Immature natural killer cell (primary cell): ENCODE data around the gene SCN1B. TPM values are rescaled to one million over a fixed set of nuclear protein-coding genes. Genes with fewer than 3 reads are reported as not detected.

Source experiments
- DNase-seq, 3 donors: peaks; one replicate each; pipeline ENCODE4 v3.0.0; 2022; ENCODE audit warnings: mixed read lengths in 1 of 3
- H3K27ac Mint-ChIP-seq, 6 donors: one replicate each; pipeline ENCODE4 v1.8.0; 2020; ENCODE audit warnings: mixed read lengths in 6 of 6, mild to moderate bottlenecking in 5 of 6, inconsistent platforms in 4 of 6, moderate library complexity in 3 of 6
- H3K27me3 Mint-ChIP-seq, 3 donors: one replicate each; pipeline ENCODE4 v1.8.0; 2020 to 2021; ENCODE audit warnings: low read depth in 3 of 3, mild to moderate bottlenecking in 3 of 3, mixed read lengths in 3 of 3, moderate library complexity in 3 of 3, inconsistent platforms in 1 of 3
- H3K36me3 Mint-ChIP-seq, 3 donors: one replicate each; pipeline ENCODE4 v1.8.0; 2020; ENCODE audit warnings: mixed read lengths in 3 of 3, inconsistent platforms in 2 of 3, mild to moderate bottlenecking in 2 of 3
- H3K4me1 Mint-ChIP-seq, 2 donors: one replicate each; pipeline ENCODE4 v1.8.0; 2020; ENCODE audit warnings: inconsistent platforms in 2 of 2, mild to moderate bottlenecking in 2 of 2, mixed read lengths in 2 of 2, moderate library complexity in 1 of 2
- H3K4me3 Mint-ChIP-seq, 5 donors: one replicate each; pipeline ENCODE4 v1.8.0; 2020; ENCODE audit warnings: mild to moderate bottlenecking in 5 of 5, mixed read lengths in 5 of 5, inconsistent platforms in 3 of 5, moderate library complexity in 3 of 5
- H3K9me3 Mint-ChIP-seq, 6 donors: one replicate each; pipeline ENCODE4 v1.8.0; 2020; ENCODE audit warnings: mild to moderate bottlenecking in 6 of 6, mixed read lengths in 6 of 6, inconsistent platforms in 4 of 6, moderate library complexity in 3 of 6
- polyA plus RNA-seq, 3 donors: library from polyadenylated mRNA; unstranded; fragments of 300-500 nt; fragmentation: Illumina TruSeq; gene quantifications; one replicate each; pipeline ENCODE4 v1.2.3, GENCODE V29; 2021

SCN1B gene
- polyA plus RNA-seq, 3 donors from 2014 or later = 0.27 to 0.83 (median 0.58) TPM

GRCh38 chr19:35062942-35063341 is 32.7 kb downstream of the SCN1B start:
- no peaks in the 10 kb centered on the region for H3K9me3 Mint-ChIP-seq
- H3K27ac Mint-ChIP-seq = no peak overlapping the region
- H3K4me1 Mint-ChIP-seq = peaks cover 7 to 9% of the 10 kb centered on the region in 2 donors

GRCh38 chr19:35063940-35064818 is 33.9 kb downstream of the SCN1B start:
- Mint-ChIP-seq H3K27me3 (peaks cover 3 to 12% (median 3%) of the 10 kb centered on the region in 3 donors), H3K27ac (no peak overlapping the region), H3K9me3 (no peaks in the 10 kb centered on the region), H3K4me1 (peaks cover 7 to 9% of the 10 kb centered on the region in 2 donors), H3K4me3 (no peak overlapping the region), H3K36me3 (no peaks in the 10 kb centered on the region)
- DNase-seq = no peak

More at GRCh38 chr19:35062942-35063341, 32.7 kb downstream of the SCN1B start:
- no peak overlapping the region for H3K4me3 Mint-ChIP-seq
- H3K27me3 Mint-ChIP-seq = peaks cover 3 to 12% (median 3%) of the 10 kb centered on the region in 3 donors
- H3K36me3 Mint-ChIP-seq = no peaks in the 10 kb centered on the region
- no peak for DNase-seq

GRCh38 chr19:35065574-35065973 is 35.3 kb downstream of the SCN1B start:
- Mint-ChIP-seq H3K9me3 (peaks cover 0 to 7% (median under 1%) of the 10 kb centered on the region in 6 donors), H3K27ac (no peak overlapping the region), H3K36me3 (no peaks in the 10 kb centered on the region), H3K4me1 (peaks cover 7 to 9% of the 10 kb centered on the region in 2 donors), H3K27me3 (peaks cover 2 to 12% (median 3%) of the 10 kb centered on the region in 3 donors), H3K4me3 (no peak overlapping the region)
- DNase-seq = no peak

DNA sequence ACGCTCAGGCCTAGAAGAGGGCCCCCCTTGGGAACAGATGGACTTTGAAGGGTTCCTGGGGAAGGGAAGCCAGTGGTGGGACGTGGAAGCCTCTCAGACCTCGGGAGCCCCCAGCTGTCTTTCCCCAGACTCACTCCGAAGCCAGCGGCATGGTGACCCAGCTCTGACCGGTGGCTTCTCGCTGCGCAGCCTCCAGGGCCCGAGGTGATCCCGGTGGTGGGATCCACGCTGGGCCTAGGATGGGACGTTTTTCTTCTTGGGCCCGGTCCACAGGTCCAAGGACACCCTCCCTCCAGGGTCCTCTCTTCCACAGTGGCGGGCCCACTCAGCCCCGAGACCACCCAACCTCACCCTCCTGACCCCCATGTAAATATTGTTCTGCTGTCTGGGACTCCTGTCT is 35.9 kb downstream of the SCN1B start:
- Mint-ChIP-seq H3K4me3 (no peak overlapping the region), H3K27ac (no peak overlapping the region), H3K4me1 (peaks cover 7 to 9% of the 10 kb centered on the region in 2 donors), H3K27me3 (peaks cover 2 to 12% (median 3%) of the 10 kb centered on the region in 3 donors), H3K36me3 (no peaks in the 10 kb centered on the region), H3K9me3 (peaks cover 0 to 10% (median 2%) of the 10 kb centered on the region in 6 donors)
- no peak for DNase-seq

DNA sequence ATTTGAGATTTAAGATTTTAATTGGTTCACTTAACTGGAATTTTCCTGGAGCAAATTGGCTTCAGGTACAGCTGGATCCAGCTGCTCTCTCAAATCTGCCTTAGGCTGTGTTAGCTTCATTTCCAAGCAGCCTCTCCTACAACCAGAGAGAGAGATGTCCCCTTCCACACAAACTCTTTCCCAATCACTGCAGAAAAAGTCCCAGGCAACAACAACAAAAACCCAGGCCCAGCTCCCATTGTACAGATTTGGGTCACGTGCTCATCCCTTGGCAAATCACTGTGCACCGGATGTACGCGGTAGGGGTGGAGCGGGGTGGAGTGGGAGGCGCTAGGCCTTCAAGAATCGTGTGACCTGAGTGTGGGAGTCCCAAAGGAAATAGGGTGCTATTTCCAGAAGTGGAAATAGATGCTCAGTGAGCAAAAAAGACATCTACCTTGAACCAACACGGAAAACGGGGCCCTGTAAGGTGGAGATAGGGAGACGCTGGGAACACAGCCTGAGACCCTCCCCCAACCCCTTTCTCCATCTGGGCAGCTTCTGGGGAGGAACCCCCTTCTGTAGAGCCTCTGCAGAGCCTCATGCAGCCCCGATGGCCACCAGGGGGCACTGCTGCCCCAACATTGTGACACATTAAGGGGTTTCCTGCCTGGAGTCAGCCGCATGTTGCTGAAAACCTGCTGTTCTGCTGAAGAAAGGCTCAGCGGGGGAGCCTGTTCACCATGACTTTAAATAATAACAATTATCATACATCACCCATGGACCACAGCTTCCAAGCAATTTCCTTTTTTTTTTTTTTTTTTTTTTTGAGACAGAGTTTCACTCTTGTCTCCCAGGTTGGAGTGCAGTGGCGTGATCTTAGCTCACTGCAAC is 36.7 kb downstream of the SCN1B start:
- H3K27me3 Mint-ChIP-seq = peaks cover 2 to 9% (median 3%) of the 10 kb centered on the region in 3 donors
- DNase-seq = peak; percentile 82 to 84 (median 83)
- H3K4me3 Mint-ChIP-seq = peak overlapping the region in 1 of 5 donors; percentile 46
- peak overlapping the region in 4 of 6 donors; percentile 12 to 72 (median 40) for H3K27ac Mint-ChIP-seq
- no peaks in the 10 kb centered on the region for H3K36me3 Mint-ChIP-seq
- peaks cover 7 to 9% of the 10 kb centered on the region in 2 donors for H3K4me1 Mint-ChIP-seq
- H3K9me3 Mint-ChIP-seq = peaks cover 0 to 10% (median 2%) of the 10 kb centered on the region in 6 donors

- peaks cover 0 to 10% (median 2%) of the 10 kb centered on the region in 6 donors for H3K9me3 Mint-ChIP-seq
- peaks cover 7 to 9% of the 10 kb centered on the region in 2 donors for H3K4me1 Mint-ChIP-seq
Observed at GRCh38 chr19:35068941-35069634, 38.8 kb downstream of the SCN1B start.

DNA sequence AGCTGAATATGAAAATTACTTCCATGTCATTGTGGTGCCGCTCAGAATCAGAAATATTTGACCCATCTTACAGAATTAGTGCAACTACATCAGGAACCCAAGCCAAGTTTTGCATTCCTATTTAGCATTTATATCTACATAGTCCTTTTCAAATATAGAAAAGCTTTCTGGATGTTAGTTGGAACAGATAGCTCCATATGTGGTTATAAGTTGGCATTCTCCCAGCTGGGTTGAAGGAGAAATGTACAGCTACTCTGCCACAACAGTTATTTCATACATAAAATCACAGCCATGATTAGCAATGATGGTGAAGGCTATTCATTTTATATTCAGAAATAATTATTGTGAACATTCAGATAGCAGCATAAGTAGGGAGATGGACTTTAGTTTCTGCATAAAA is 39.4 kb downstream of the SCN1B start:
- H3K4me3 Mint-ChIP-seq = no peak overlapping the region
- peaks cover 2 to 3% (median 2%) of the 10 kb centered on the region in 3 donors for H3K27me3 Mint-ChIP-seq
- peaks cover 7 to 9% of the 10 kb centered on the region in 2 donors for H3K4me1 Mint-ChIP-seq
- no peak for DNase-seq
- H3K36me3 Mint-ChIP-seq = no peaks in the 10 kb centered on the region
- H3K9me3 Mint-ChIP-seq = peaks cover 0 to 10% (median 2%) of the 10 kb centered on the region in 6 donors
- H3K27ac Mint-ChIP-seq = no peak overlapping the region

More at GRCh38 chr19:35068941-35069634, 38.8 kb downstream of the SCN1B start:
- no peak for DNase-seq
- peaks cover 2 to 3% (median 2%) of the 10 kb centered on the region in 3 donors for H3K27me3 Mint-ChIP-seq
- H3K27ac Mint-ChIP-seq = no peak overlapping the region
- no peak overlapping the region for H3K4me3 Mint-ChIP-seq
- no peaks in the 10 kb centered on the region for H3K36me3 Mint-ChIP-seq

- DNase-seq = no peak
- H3K27me3 Mint-ChIP-seq = peaks cover 0 to 5% (median 2%) of the 10 kb centered on the region in 3 donors
- peaks cover 7 to 9% of the 10 kb centered on the region in 2 donors for H3K4me1 Mint-ChIP-seq
- H3K9me3 Mint-ChIP-seq = peaks cover 0 to 10% (median 2%) of the 10 kb centered on the region in 6 donors
- no peak overlapping the region for H3K27ac Mint-ChIP-seq
- no peaks in the 10 kb centered on the region for H3K36me3 Mint-ChIP-seq
- H3K4me3 Mint-ChIP-seq = no peak overlapping the region
Observed at GRCh38 chr19:35070471-35070870, 40.2 kb downstream of the SCN1B start.

DNA sequence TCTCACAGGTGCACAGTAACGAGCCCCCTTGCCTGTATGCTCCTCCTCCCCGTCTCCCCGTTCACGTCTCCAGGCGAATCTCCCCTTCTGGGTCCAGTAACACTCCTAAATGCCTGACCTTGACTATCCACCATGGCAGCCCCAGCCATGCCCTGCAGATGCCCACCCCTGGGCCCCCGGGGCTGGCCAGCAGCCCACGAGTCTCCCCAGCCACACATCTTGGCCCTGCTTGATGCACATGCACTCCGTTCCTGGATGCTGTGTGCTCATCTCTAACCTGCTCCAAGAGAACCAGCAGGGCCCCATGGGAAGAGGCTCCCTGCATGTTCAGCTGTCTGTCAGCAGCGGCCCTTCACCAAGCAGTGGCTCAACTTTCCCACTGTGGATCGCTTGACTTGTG is 43.2 kb downstream of the SCN1B start:
- no peak for DNase-seq
- H3K4me3 Mint-ChIP-seq = no peak overlapping the region
- peaks cover 0 to 10% (median 3%) of the 10 kb centered on the region in 6 donors for H3K9me3 Mint-ChIP-seq
- H3K27me3 Mint-ChIP-seq = peaks cover 0 to 4% (median 0%) of the 10 kb centered on the region in 3 donors
- H3K27ac Mint-ChIP-seq = no peak overlapping the region
- peaks cover 0 to 5% (median 0%) of the 10 kb centered on the region in 3 donors for H3K36me3 Mint-ChIP-seq
- peaks cover 8 to 18% of the 10 kb centered on the region in 2 donors for H3K4me1 Mint-ChIP-seq

- H3K36me3 Mint-ChIP-seq = peaks cover 0 to 5% (median 0%) of the 10 kb centered on the region in 3 donors
- no peak overlapping the region for H3K4me3 Mint-ChIP-seq
- peaks cover 0 to 4% (median 0%) of the 10 kb centered on the region in 3 donors for H3K27me3 Mint-ChIP-seq
- no peak for DNase-seq
- no peak overlapping the region for H3K27ac Mint-ChIP-seq
- peaks cover 8 to 18% of the 10 kb centered on the region in 2 donors for H3K4me1 Mint-ChIP-seq
- peaks cover 0 to 10% (median 3%) of the 10 kb centered on the region in 6 donors for H3K9me3 Mint-ChIP-seq
Observed at GRCh38 chr19:35073941-35074340, 43.7 kb downstream of the SCN1B start.

- Mint-ChIP-seq H3K27ac (no peak overlapping the region), H3K9me3 (peaks cover 0 to 10% (median 3%) of the 10 kb centered on the region in 6 donors), H3K36me3 (peaks cover 0 to 5% (median 0%) of the 10 kb centered on the region in 3 donors), H3K27me3 (peaks cover 0 to 4% (median 0%) of the 10 kb centered on the region in 3 donors), H3K4me3 (no peak overlapping the region), H3K4me1 (peaks cover 8 to 18% of the 10 kb centered on the region in 2 donors)
- DNase-seq = no peak
Observed at GRCh38 chr19:35074426-35075201, 44.3 kb downstream of the SCN1B start.

- Mint-ChIP-seq H3K9me3 (peaks cover 0 to 5% (median 3%) of the 10 kb centered on the region in 6 donors), H3K27ac (no peak overlapping the region), H3K36me3 (peaks cover 0 to 5% (median 0%) of the 10 kb centered on the region in 3 donors), H3K4me1 (peaks cover 8 to 18% of the 10 kb centered on the region in 2 donors), H3K4me3 (no peak overlapping the region), H3K27me3 (peaks cover 0 to 4% (median 0%) of the 10 kb centered on the region in 3 donors)
- DNase-seq = no peak
Observed at GRCh38 chr19:35075202-35076025, 45.1 kb downstream of the SCN1B start.
